ENCODE data around the gene TMSB4X.
A peak's percentile ranks its signal among the peaks of the same experiment; 100 is the strongest.
"Not testable (repeated sequence)": the region's sequence is repeated elsewhere in the genome, so short reads cannot be mapped to it uniquely, and the experiment has no call there.

TMSB4X gene

DNA sequence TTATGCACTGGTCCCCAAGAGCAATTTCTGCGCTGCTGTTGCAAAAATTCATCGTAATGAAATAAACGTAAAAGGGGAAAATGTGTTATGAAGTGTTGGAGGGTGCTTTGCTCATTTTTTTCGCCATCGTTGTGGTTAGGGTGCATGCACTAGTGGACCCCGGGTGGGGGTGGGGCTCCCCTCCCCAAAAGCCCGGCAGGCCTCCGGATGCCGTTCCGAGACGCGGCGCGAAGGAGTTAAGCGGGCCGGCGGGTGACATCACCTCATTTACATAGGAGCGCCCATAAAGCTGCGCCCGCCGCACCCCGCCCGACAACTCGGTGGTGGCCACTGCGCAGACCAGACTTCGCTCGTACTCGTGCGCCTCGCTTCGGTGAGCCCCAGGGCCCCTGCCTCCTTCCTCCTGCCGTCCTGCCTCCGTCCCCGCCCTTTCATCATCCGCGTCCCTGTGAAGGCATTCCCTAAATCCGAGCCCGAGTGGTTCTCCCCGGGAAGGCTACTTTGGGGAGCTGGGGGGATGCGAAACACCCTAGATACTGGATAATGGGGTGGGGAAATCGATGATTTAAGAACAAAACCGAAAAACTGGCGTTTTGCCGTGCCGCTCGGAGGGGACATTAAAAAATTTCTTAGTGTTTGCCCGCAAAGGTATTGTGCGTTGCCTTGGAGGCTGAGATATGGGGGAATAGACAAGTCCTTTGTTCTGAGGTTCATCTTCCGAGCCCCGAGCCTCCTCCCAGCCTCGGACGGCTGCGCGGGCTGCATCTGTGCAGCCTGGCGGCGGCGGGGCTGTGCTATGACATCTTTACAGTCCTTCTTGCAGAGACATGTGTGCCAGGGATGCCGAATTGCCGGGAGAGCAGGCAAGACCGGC, at the start of gene TMSB4X:
TSS of gene TMSB4X (plus strand) at position 315 of the 874 bp plus-strand sequence.
- peak; percentile 84 for DNase-seq (ENCODE audit: low spot score)

DNA sequence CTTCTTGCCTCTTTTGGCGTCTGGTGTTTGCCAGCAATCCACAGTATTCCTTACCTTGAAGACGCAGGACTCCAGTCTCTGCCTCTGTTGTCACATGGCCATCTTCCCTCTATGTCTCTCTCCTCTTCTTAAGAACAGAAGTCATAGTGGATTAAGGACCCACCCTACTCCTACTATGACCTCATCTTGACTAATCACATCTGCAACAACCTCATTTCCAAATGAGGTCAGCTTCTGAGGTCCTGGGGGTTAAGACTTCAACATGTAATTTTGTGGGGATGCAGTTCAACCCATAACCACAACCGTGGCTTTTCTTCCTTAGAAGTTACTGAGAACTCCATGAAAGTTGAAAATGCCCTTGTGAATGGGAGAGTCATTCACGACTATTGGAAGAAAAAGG, 45.2 kb upstream of the TMSB4X start:
- no peak for DNase-seq (ENCODE audit: low spot score)

DNA sequence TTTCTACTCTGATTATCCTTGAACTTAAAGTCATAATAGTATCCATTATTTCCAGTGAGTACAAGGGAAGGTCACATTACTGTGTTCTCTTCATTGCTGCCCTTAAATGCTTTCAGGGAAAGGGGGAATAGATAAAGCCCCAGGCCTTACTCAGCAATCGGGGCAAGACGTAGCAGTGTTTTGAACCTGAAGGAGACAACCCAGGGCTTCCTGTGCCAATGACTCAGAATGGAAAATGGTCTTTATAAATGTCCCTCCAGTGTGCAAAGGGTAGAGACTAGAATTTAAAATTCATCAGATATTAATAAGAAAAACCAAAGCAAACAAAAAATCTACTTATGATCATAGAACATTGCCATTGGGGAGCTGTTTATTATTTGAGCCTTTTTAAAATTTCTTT, 44.8 kb upstream of the TMSB4X start:
- DNase-seq (ENCODE audit: low spot score), result no peak

DNA sequence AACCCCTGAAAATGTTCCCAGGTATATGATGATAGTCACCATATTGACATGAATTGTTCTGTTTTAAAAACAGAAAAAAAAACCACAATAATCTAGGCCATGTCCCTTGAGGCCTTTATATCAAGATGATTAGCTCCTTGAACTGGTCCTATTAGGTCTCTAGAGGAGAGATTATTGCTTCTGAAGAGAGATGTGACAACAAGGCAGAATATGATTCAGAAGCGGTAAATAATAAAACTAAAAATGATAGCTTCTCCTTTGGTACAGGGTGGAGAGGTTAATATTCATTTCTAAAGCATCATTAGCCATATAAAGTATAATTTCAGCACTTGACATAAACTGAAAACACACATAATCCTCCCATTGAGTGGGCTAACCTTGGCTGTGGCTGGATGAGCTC, 42.7 kb upstream of the TMSB4X start:
- DNase-seq (ENCODE audit: low spot score), result no peak

DNA sequence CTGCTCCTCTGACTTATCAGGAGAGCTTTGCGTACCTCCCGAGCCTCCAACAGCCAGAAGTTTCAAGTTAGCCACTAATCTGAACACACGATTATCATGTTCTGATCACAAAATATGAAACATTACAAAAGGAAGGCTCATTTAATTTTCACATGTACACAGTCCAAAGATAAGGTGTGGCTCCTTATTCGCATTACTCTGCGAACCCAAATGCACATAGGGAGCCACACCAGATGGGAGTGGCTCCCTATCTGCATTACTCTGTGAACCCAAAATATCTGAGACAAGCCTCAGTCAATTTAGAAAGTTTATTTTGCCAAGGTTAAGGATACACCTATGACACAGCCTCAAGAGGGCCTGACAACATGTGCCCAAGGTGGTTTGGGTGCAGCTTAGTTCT, 40.1 kb upstream of the TMSB4X start:
- no peak for DNase-seq (ENCODE audit: low spot score)

DNA sequence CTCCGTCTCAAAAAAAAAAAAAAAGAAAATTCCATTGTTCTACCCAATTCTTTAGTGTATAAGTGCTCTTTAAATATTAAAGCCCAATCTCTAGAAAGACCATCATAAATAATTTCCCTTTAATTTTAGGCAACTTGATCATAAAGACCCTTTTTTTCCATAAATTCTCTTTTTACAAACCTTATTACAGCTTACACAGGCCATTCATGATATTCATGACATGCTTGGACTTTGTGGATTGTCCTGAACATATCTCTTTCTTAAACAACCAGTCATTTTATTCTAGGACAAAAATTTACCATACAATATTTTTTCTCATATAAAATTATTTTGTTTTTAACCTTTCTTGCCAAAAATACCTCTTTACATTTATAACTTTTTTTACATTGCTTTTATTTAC, 38.0 kb upstream of the TMSB4X start:
- no peak for DNase-seq (ENCODE audit: low spot score)

DNA sequence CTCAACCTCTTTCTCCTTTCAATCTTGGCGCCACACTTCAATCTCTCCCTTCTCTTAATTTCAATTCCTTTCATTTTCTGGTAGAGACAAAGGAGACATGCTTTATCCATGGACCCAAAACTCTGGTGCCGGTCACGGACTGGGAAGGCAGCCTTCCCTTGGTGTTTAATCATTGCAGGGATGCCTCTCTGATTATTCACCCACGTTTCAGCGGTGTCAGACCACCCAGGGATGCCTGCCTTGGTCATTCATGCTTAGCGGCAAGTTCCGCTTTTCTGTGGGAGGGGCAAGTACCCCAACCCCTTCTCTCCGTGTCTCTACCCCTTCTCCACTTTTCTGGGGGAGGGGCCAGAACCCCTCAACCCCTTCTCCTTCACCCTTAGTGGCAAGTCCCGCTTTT, 34.4 kb upstream of the TMSB4X start:
- not testable (repeated sequence) for DNase-seq (ENCODE audit: low spot score)

DNA sequence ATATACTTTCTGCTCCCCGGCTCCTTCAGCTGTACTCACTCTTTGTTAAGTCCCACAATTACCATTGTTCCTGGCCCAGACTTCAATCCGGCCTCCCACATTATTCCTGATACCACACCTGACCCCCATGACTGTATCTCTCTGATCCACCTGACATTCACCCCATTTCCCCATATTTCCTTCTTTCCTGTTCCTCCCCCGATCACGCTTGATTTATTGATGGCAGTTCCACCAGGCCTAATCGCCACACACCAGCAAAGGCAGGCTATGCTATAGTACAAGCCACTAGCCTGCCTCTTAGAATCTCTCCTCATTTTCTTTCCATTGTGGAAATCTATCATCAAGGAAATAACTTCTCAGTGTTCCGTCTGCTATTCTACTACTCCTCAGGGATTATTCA, 31.3 kb upstream of the TMSB4X start:
- DNase-seq (ENCODE audit: low spot score), result not testable (repeated sequence)

DNA sequence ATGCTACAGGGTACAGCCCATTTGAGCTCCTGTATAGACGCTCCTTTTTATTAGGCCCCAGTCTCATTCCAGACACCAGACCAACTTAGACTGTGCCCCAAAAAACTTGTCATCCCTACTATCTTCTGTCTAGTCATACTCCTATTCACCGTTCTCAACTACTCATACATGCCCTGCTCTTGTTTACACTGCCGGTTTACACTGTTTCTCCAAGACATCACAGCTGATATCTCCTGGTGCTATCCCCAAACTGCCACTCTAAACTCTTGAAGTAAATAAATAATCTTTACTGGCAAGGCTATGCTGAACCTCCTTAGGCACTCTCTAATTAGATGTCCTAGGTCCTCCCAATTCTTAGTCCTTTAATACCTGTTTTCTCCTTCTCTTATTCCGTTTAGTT, 30.5 kb upstream of the TMSB4X start:
- DNase-seq (ENCODE audit: low spot score), result not testable (repeated sequence)

DNA sequence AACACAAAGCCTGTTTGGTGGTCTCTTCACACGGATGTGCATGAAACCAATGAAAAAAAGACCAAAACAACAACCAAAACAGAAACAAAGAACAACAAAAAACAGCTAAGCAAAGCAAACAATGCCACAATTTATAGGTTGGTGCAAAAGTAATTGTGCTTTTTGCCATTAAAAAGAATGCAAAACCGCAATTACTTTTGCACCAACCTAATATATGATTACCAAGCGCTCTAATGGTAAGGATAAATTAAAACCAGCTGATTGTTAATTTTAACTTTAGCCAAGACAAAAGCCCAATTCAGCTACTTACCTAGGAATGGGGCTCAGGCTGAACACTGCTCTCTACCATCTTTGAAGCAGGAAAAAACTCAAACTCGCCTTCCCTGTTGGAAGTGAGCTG, 29.4 kb upstream of the TMSB4X start:
- DNase-seq (ENCODE audit: low spot score), result no peak

DNA sequence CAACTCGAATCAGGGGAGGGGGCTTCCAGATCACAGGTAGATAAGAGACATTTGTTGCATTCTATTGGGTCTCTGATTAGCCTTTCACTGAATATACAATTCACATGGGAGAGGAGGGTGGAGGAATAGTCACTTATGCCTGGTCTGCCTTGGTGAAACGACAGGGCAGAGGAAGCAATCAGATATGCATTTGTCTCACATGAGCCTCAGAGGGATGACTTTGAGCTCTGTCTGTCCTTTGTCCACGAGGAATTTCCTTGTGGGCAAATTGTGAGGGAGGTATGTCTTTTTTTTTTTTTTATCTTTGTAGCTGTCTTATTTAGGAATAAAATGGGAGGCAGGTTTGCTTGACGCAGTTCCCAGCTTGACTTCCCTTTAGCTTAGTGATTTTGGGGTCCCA, 28.5 kb upstream of the TMSB4X start:
- no peak for DNase-seq (ENCODE audit: low spot score)

DNA sequence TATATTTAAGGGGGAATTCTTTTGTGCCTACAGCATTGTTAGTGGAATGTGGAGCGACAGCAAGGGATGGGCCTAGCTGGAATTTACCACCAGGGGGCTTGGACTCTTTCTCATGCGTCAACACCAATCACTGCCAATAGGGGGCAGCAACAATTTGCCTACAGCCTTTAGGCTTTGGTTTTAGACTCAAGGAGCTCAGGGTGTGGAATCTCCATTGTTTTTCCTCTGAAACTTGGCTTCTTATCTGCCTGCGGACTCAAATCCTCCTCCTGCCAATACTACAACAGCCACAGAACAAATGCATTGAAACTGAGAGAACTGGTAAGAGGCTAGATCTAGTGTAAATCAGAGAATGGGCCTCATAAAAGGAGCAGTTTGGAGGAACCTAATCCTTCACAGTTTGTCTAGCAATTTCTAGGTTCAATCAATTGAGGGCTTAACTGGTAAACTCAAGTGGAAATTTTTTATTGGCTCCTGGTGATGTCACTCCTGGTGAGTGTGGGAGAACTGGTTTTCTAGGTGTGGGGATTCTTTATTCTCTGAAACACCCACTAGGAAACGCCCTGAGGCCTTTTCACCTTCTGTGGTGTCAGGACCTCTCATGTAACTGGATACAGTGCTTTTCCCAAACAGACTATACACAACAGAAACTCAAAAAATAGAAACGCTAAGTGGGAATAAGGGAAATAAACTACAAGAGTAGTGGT, 27.9 kb upstream of the TMSB4X start:
- peak; percentile 70 for DNase-seq (ENCODE audit: low spot score)

DNA sequence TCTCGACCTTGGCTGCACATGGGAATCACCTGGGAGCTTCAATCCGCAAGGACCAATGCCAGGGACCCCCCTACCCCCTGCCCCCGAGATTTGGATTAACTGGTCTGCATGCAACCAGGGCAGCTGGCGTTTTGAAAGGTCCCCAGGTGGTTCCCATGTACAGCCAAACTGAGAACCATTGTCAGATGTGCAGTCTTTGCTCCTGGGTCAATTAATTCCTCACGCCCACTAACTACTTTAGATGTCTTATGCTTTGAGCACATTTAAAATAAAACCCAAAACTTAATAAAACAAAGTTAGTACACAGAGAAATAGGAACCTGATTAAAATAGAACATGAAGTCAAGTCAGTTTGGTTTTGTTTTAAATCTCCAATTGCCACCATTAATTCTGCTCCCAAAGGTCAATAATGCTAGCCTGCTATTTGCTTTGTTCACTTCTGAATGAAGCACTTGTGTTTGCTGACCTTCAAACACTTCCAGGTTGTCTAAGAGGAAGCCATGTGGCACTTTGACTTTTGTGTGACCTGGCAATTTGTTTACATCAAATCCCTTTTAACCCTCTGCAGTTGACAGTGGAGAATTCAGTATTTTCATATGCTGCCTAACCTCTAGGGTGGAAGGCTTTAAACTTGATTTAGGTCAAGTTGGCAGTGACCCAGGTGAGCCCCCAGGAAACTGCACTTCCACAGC, 27.2 kb upstream of the TMSB4X start:
- DNase-seq (ENCODE audit: low spot score), result no peak

DNA sequence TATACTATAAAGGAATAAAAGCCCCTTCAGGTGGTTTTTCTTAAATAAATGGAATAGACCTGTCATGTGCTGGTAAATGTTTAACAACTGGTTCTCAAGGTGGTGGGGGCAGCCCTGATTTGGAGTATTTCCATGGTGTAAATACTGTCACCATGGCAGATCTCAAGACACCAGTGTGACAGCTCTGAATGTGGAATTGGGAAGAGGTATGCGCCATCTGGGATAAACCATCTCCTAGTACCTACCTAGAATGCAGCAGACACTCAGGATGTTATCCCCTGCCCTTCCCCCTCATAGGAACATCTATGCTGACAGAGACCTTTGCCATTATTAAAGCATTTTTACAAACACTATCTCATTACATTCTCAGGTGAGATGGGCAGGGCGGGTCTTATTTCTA, 26.4 kb upstream of the TMSB4X start:
- no peak for DNase-seq (ENCODE audit: low spot score)

DNA sequence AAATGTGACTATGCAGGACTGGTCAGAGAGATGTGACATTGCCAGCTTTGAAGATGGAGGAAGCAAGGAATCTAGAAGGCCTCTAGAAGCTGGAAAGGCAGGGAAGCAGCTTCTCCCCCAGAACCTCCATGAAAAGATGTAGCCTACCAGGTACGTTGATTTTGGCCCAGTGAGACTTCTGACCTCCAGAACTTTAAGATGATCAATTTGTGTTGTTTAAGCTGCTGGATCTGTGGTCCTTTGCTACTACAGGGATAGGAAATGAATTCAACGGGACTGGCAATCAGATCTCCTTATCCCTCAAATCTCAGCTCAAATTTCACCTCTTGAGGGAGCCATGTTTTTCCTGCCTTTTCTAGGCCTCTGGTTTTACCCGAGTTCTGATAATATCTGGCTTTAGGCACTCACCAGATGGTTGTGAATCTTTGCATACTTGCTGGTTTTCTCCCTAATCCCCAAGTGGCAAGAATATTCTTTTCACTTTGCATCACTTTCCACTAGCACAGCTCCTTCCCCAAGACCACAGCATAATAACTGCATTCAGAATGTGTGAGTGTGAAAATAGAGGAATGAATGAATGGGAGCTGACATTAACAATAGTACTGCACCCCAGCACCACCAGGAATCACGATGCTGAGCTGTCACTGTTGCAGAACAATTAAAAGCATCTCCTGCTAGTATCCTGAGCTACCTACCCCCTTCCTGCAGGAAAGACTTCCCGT, 25.5 kb upstream of the TMSB4X start:
- DNase-seq (ENCODE audit: low spot score), result no peak

DNA sequence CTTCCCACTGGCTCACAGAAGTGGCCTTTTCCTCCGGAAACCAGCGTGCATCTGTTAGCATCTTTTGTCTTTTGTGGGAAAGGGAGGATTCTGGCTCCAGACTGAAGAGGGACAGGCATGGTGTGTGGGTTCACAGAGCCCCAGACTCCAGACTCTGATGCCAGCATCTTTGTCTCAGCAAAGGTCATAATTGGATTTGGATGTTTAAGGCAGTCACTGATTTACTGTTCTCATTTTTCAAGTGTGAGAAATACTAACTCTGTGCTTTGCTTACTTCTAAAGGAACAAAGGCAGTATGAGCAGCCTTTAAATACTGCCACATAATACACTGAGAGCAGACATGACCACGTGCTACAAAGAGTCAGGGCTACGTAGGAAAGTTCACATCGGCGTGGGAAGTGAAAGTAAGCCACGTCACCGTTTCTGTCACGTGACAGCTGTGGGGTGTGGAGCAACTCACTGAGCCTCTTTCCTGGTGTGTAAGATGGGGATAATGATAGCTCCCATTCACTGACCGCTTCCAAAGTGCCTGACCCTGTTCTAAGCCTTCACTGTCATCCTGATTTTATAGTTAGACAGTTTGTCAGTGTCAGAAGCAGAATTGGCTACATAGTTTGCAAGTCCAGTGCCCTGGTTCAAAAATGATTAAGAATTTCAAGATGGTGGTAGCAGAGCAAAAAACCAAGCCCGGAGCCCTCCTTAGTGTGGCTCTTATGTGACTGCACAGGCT, 24.8 kb upstream of the TMSB4X start:
- DNase-seq (ENCODE audit: low spot score), result no peak

DNA sequence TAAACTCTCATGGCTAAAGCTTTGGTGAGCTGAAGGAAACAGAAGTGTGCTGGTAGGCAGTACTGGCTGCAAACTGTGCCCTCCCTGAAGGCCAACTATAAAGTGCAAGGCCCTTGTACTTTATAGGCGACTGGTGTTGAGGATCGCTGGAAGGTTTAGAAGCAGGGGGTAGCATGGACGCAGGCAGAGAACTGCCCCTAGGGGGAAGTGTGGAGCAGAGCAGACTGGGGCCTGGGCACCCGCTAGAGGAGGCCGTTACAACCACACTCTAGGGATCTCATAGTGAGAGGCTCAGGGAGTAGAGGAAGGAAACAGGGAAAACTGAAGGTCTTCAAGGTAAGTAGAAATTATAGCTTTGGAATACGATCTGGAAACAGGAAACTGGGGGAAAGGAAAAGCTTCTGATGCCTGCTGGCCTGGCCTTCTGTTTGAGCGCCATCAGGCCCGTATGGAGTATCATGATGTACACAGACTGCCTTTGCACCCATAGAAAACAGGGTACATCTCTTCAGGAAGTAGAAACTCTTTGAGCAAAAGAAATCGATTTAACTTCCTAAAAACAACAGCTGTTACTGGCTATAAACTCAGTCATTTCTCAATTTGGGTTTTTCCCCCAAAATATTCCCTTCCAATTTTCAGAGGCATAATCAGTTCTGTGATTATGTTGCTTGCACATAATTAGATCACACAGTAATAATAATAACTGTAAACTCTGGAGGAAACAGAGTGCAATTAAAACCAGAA, 23.9 kb upstream of the TMSB4X start:
- peak; percentile 36 for DNase-seq (ENCODE audit: low spot score)

DNA sequence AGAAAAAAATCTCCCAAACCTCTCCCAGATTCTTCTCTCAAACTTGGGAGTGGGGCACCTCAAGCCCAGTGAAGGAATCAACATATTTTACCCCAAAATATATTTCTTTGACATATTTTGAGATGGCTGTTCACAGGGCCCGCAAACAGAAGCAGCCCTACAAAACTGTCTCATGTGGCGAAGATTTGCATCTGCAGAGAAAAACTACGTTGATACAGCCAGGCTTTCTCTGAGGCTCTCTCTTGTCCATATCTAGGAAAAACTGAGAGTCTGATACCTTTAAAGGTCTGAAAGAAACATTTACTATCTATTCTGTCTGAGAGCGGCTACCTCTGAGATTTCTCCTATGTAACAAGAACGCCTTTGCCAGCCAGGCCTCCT, 23.3 kb upstream of the TMSB4X start:
- no peak for DNase-seq (ENCODE audit: low spot score)

DNA sequence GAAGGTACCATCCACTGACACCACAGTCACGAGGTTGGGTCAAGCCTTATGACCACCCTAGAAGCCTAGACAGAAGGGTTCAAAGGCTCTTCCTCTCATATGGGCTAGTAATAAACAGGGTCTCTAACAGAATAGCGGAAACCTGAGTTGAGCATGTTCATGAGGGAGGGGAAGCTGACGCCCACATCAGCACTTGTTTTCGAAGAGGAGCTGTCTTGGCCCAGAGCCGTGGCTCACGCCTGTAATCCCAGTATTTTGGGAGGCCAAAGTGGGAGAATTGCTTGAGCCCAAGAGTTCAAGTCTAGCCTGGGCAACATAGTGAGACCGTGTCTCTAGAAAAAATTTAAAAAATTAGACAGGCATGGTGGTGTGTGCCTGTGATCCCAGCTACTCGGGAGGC, 21.5 kb upstream of the TMSB4X start:
- no peak for DNase-seq (ENCODE audit: low spot score)

DNA sequence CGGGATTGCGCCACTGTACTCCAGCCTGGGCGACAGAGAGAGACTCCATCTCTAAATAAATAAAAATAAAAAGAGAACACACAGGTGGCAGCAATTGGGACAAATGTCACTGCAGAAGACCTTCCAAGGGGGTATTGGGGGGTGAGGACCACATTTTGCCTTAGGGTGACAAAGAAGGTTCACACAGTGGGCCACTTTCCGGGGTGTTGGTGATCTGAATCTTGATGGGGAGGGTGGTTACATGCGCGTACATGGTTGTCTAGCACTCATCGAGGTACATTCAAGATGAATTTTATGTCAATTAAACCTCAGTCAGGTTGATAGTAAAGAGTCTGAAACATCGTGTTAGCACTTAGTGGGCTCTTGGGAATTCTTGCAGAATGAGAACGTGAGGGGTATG, 20.5 kb upstream of the TMSB4X start:
- DNase-seq (ENCODE audit: low spot score), result no peak

DNA sequence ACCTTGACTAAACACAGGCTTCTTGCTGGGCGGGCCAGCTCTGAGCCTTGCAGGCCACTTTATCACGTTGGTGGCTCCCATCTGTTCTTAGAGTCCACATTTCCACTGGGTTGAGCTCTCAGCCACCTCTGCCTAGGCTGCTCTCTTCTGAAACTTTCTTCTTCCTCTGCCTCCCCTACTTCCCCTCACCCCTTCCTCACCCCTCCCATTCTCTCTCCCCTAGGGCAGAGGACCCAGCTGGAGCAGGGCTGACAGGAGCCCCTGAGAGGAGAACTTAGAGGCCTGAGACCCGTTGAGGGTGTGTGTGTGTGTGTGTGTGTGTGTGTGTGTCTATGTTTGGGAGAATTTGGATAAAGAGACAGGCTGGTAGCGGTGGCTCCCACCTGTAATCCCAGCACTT, 19.9 kb upstream of the TMSB4X start:
- no peak for DNase-seq (ENCODE audit: low spot score)
